Endothelial cell of umbilical vein (primary cell): Measurements from ENCODE around the gene DMD. TPM values are rescaled to one million over a fixed set of nuclear protein-coding genes. Genes with fewer than 3 reads are reported as not detected.

ENCODE experiments used
- BruUV-seq: library from RNA; stranded (reverse); fragments of 400-500 nt; replicated peaks from 2 replicates; lab custom pipeline; 2021; lab: Mats Ljungman, UMichigan
- CTCF ChIA-PET: fragments of 300-600, 350-600 bp; sonication (Branson Sonifier 250); formaldehyde crosslinking; loops from one replicate; lab custom pipeline; 2021; ENCODE audit warnings: antibody characterized with exemption, inconsistent platforms; lab: Charles Lee
- POLR2A ChIA-PET: fragments of 300-600, 350-600 bp; sonication (Branson Sonifier 250); formaldehyde crosslinking; loops from one replicate; lab custom pipeline; 2021; ENCODE audit warnings: antibody characterized with exemption, inconsistent platforms; lab: Charles Lee
- DNase-seq: peaks from one replicate; pipeline ENCODE4 v3.0.0-alpha.2; 2011; ENCODE audit warnings: low read depth, low spot score
- FAIRE-seq: peaks from 2 replicates; lab custom pipeline; 2011; peaks lifted over from hg19 to GRCh38; lab: Jason Lieb, UNC
- H2AFZ ChIP-seq: 2 replicates; pipeline ENCODE4 v1.6.0; 2012; ENCODE audit warnings: low read depth, low read length, control low read depth, inconsistent platforms
- H3K27ac ChIP-seq: 2 replicates; pipeline ENCODE4 v1.5.1; 2011; ENCODE audit warnings: low read depth, mild to moderate bottlenecking, control low read depth, low read length, moderate library complexity; ENCODE audit not compliant: insufficient read depth
- H3K27me3 ChIP-seq, 2 experiments: 2 replicates each; pipeline versions ENCODE4 v1.6.0 to v1.6.1; 2011; ENCODE audit warnings: low read length in 2 of 2, mixed read lengths in 1 of 2; ENCODE audit not compliant: control insufficient read depth in 2 of 2, insufficient read depth in 2 of 2
- H3K36me3 ChIP-seq, 2 experiments: 2 replicates in 1 of 2; 3 replicates in 1 of 2; pipeline ENCODE4 v1.5.1; 2011; ENCODE audit warnings: low read length in 2 of 2, mild to moderate bottlenecking in 1 of 2, moderate library complexity in 1 of 2; ENCODE audit not compliant: control insufficient read depth in 2 of 2, insufficient read depth in 2 of 2; ENCODE audit errors: extremely low read depth in 1 of 2
- H3K4me1 ChIP-seq: 3 replicates; pipeline ENCODE4 v1.5.1; 2011; ENCODE audit warnings: mild to moderate bottlenecking, low read length; ENCODE audit not compliant: control insufficient read depth, insufficient read depth; ENCODE audit errors: extremely low read depth
- H3K4me2 ChIP-seq: 2 replicates; pipeline ENCODE4 v1.6.1; 2011; ENCODE audit warnings: low read length, control low read depth, mixed read lengths; ENCODE audit not compliant: insufficient read depth
- H3K4me3 ChIP-seq, 3 experiments: fragments of 200-600 bp in 1 of 3; sonication (generic), shearing (Covaris generic) in 1 of 3; replicated peaks in 1 of 3; 2 replicates each; pipeline ENCODE4 v1.5.1; 2011 to 2016; ENCODE audit warnings: control low read depth in 3 of 3, low read length in 3 of 3, mild to moderate bottlenecking in 2 of 3, inconsistent platforms in 1 of 3, low read depth in 1 of 3, moderate library complexity in 1 of 3; ENCODE audit not compliant: insufficient read depth in 1 of 3
- H3K79me2 ChIP-seq: 2 replicates; pipeline ENCODE4 v1.6.0; 2012; ENCODE audit warnings: low read length, inconsistent platforms; ENCODE audit not compliant: control insufficient read depth, insufficient read depth
- H3K9ac ChIP-seq: replicated peaks from 2 replicates; pipeline ENCODE3; 2011; ENCODE audit warnings: low read length, control low read depth; ENCODE audit not compliant: insufficient read depth; ENCODE audit errors: extremely low read depth
- H3K9me1 ChIP-seq: replicated peaks from 3 replicates; pipeline ENCODE4 v1.6.0; 2011; ENCODE audit warnings: mild to moderate bottlenecking, low read length; ENCODE audit not compliant: control insufficient read depth, insufficient read depth; ENCODE audit errors: extremely low read depth
- H3K9me3 ChIP-seq: replicated peaks from 2 replicates; pipeline ENCODE4 v1.5.1; 2012; ENCODE audit warnings: low read length, inconsistent platforms; ENCODE audit not compliant: control insufficient read depth, insufficient read depth
- H4K20me1 ChIP-seq: replicated peaks from 2 replicates; pipeline ENCODE3; 2011; ENCODE audit warnings: mild to moderate bottlenecking, low read length; ENCODE audit not compliant: control insufficient read depth, insufficient read depth; ENCODE audit errors: extremely low read depth
- EZH2 ChIP-seq: IDR thresholded peaks from 2 replicates; pipeline ENCODE4 v1.6.1; 2012; ENCODE audit warnings: borderline replicate concordance, low read depth, mild to moderate bottlenecking, moderate library complexity, low read length, inconsistent platforms; ENCODE audit not compliant: severe bottlenecking
- FOS ChIP-seq: IDR thresholded peaks from 2 replicates; pipeline ENCODE4 v1.6.1; 2011; ENCODE audit warnings: mild to moderate bottlenecking, low read length, moderate library complexity, borderline replicate concordance; ENCODE audit not compliant: insufficient read depth
- GATA2 ChIP-seq: IDR thresholded peaks from 2 replicates; pipeline ENCODE4 v1.7.0; 2011; ENCODE audit warnings: low read depth, mild to moderate bottlenecking, moderate library complexity, mixed read lengths, low read length; ENCODE audit not compliant: insufficient read length, insufficient read depth
- JUN ChIP-seq: IDR thresholded peaks from 2 replicates; pipeline ENCODE4 v1.6.1; 2011; ENCODE audit warnings: borderline replicate concordance, low read depth; ENCODE audit not compliant: insufficient read length, insufficient read depth
- MYC ChIP-seq: IDR thresholded peaks from one replicate; pipeline ENCODE4 v1.6.1; 2011; ENCODE audit warnings: mild to moderate bottlenecking, low read depth, low read length
- POLR2A ChIP-seq: IDR thresholded peaks from 2 replicates; pipeline ENCODE4 v1.6.1; 2012; ENCODE audit warnings: low read depth, mild to moderate bottlenecking, control low read depth, low read length
- POLR2AphosphoS5 ChIP-seq: IDR thresholded peaks from 2 replicates; pipeline ENCODE4 v1.6.1; 2012; ENCODE audit warnings: low read depth, mild to moderate bottlenecking, control low read depth, low read length, moderate library complexity; ENCODE audit not compliant: insufficient read depth
- dilution Hi-C: fragments of 300-500 bp; cut with MboI; formaldehyde crosslinking; loops from one replicate; pipeline ENCODE4 v1.15.0; 2019; ENCODE audit warnings: low sequenced_read_pairs; ENCODE audit not compliant: extremely low pct_ligation_motif_present
- intact Hi-C: fragments of 100-400 bp; cut with micrococcal nuclease; formaldehyde crosslinking; loops from one replicate; pipeline ENCODE4 v1.10.0; 2022
- polyA plus RNA-seq, 4 experiments: library from polyadenylated mRNA; depleted of rRNA in 3 of 4; stranded (reverse) in 3 of 4; unstranded in 1 of 4; fragments of >200 nt; gene quantifications; 2 replicates each; pipeline versions ENCODE4 v1.2.1 to v1.2.3, GENCODE V29; 2011 to 2012; ENCODE audit warnings: missing spikeins in 1 of 4
- total RNA-seq: library from RNA; stranded (reverse); gene quantifications from 2 replicates; pipeline ENCODE4 v1.2.3, GENCODE V29; 2021
- TF ChIP-seq, protein P1 (sequence below), 2 donors: IDR thresholded peaks; 1 replicate in 1 of 2; 2 replicates in 1 of 2; pipeline ENCODE4 v1.5.1; 2011; ENCODE audit warnings: low read length in 2 of 2, mild to moderate bottlenecking in 2 of 2, moderate library complexity in 2 of 2, control low read depth in 1 of 2, inconsistent platforms in 1 of 2, low read depth in 1 of 2; ENCODE audit not compliant: insufficient read depth in 1 of 2; ENCODE audit errors: extremely low read depth in 1 of 2
- TF ChIP-seq, protein P2 (sequence below): IDR thresholded peaks from 2 replicates; pipeline ENCODE4 v1.6.1; 2011; ENCODE audit not compliant: insufficient read depth, insufficient read length

Gene DMD
- total and polyA plus RNA-seq, 2 donors (not counting 3 experiments of a cell fraction or from before 2014, with no cell fraction given) = 7.3 to 9.0 TPM

DNA sequence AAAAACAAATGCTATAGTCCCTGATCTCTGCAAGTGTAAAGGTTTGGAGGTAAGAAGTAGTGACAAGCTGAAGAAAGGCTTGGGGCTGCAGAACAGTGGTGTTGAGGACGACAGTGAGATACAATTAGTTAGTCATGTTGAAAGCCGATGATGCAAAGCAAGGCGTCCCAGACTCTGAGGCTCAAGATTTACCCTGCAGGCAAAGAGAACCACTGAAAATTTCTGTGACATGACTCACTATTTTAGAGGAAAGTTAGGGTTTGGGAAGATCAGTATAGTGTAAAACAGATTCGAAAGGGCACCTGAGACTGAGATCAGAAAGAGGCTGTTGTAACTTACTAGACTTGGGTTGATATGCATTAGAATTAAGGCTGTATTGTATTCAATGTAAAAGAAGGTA lies 1858.3 kb downstream of the DMD start:
- Histone ChIP-seq H2AFZ (no peak overlapping the region), H3K27me3 (no peaks in the 10 kb centered on the region), H3K4me2 (no peak overlapping the region), H4K20me1 (no peaks in the 10 kb centered on the region), H3K4me3 (no peak overlapping the region), H3K9me3 (no peaks in the 10 kb centered on the region), H3K36me3 (no peaks in the 10 kb centered on the region), H3K9me1 (no peaks in the 10 kb centered on the region), H3K79me2 (no peaks in the 10 kb centered on the region), H3K4me1 (no peaks in the 10 kb centered on the region), H3K9ac (no peak overlapping the region), H3K27ac (no peak overlapping the region)
- POLR2A ChIA-PET = no interaction called here
- DNase-seq = no peak
- CTCF ChIA-PET = no interaction called here
- TF ChIP-seq POLR2AphosphoS5 (no peak), POLR2A (no peak), FOS (no peak), JUN (no peak), MYC (no peak)
- TF ChIP-seq, protein P1, sequence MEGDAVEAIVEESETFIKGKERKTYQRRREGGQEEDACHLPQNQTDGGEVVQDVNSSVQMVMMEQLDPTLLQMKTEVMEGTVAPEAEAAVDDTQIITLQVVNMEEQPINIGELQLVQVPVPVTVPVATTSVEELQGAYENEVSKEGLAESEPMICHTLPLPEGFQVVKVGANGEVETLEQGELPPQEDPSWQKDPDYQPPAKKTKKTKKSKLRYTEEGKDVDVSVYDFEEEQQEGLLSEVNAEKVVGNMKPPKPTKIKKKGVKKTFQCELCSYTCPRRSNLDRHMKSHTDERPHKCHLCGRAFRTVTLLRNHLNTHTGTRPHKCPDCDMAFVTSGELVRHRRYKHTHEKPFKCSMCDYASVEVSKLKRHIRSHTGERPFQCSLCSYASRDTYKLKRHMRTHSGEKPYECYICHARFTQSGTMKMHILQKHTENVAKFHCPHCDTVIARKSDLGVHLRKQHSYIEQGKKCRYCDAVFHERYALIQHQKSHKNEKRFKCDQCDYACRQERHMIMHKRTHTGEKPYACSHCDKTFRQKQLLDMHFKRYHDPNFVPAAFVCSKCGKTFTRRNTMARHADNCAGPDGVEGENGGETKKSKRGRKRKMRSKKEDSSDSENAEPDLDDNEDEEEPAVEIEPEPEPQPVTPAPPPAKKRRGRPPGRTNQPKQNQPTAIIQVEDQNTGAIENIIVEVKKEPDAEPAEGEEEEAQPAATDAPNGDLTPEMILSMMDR (IDR thresholded peaks at IDR 0.05; ENCODE audit: extremely low read depth in 1 of 2, insufficient read depth in 1 of 2, low read depth in 1 of 2, low read length in 2 of 2) = no peak
- TF ChIP-seq, protein P2, sequence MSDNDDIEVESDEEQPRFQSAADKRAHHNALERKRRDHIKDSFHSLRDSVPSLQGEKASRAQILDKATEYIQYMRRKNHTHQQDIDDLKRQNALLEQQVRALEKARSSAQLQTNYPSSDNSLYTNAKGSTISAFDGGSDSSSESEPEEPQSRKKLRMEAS = no peak
- no peak for FAIRE-seq
- dilution Hi-C loops = no loop called here
- no TSS peak for BruUV-seq
- intact Hi-C loops = no loop called here

DNA sequence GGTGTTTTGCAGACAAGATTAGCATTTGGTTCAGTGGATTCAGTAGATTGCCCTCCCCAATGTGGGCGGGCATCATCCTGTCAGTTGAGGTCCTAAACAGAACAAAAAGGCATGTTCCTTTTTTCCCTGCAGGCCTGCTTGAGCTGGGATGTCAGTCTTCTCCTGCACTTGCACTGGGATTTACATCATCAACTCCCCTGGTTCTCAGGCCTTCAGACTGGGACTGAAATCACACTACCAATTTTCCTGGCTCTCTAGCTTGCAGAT lies 1860.6 kb downstream of the DMD start:
- POLR2A ChIA-PET = no interaction called here
- dilution Hi-C loops (no loop called here), intact Hi-C loops (no loop called here)
- BruUV-seq = no TSS peak
- no peak for DNase-seq
- Histone ChIP-seq H4K20me1 (no peaks in the 10 kb centered on the region), H3K27me3 (no peaks in the 10 kb centered on the region), H3K9me1 (no peaks in the 10 kb centered on the region), H2AFZ (no peak overlapping the region), H3K27ac (no peak overlapping the region), H3K36me3 (no peaks in the 10 kb centered on the region), H3K9ac (no peak overlapping the region), H3K9me3 (no peaks in the 10 kb centered on the region), H3K4me1 (no peaks in the 10 kb centered on the region), H3K79me2 (no peaks in the 10 kb centered on the region), H3K4me2 (no peak overlapping the region), H3K4me3 (no peak overlapping the region)
- CTCF ChIA-PET = no interaction called here
- TF ChIP-seq JUN (no peak), EZH2 (no peak), FOS (no peak), MYC (no peak), GATA2 (no peak), POLR2A (no peak), POLR2AphosphoS5 (no peak)
- TF ChIP-seq, protein P1 (IDR thresholded peaks at IDR 0.05; ENCODE audit: extremely low read depth in 1 of 2, insufficient read depth in 1 of 2, low read depth in 1 of 2, low read length in 2 of 2) = no peak
- TF ChIP-seq, protein P2 = no peak
- FAIRE-seq = no peak
